ENCODE data around the gene SLC2A13. TPM values are rescaled to one million over a fixed set of nuclear protein-coding genes. Genes with fewer than 3 reads are reported as not detected.

The SLC2A13 gene
- total RNA-seq, 1 experiment from 2014 or later = 1.7 TPM

- no peak for TF ChIP-seq CTCF (IDR thresholded peaks at IDR 0.05; ENCODE audit: unreplicated experiment)
- CTCF ChIA-PET = no interaction called here
- no peaks in the 10 kb centered on the region for H3K9me3 Mint-ChIP-seq (ENCODE audit: unreplicated experiment)
- H3K4me3 Mint-ChIP-seq (ENCODE audit: unreplicated experiment) = no peak overlapping the region
- intact Hi-C loops (cut with micrococcal nuclease) = no loop called here
- BruUV-seq (replicated peaks) = no TSS peak
- peaks cover 10% of the 10 kb centered on the region for H3K4me1 Mint-ChIP-seq (ENCODE audit: insufficient read depth, unreplicated experiment)
- H3K27me3 Mint-ChIP-seq (ENCODE audit: insufficient read depth, unreplicated experiment) = no peaks in the 10 kb centered on the region
- no peaks in the 10 kb centered on the region for H3K36me3 Mint-ChIP-seq (ENCODE audit: insufficient read depth, unreplicated experiment)
- no peak for DNase-seq (ENCODE audit: unreplicated experiment)
- no peak overlapping the region for H3K27ac Mint-ChIP-seq (ENCODE audit: low read depth, unreplicated experiment)
- POLR2A ChIA-PET = no interaction called here
Measured at GRCh38 chr12:40016980-40017379, 88.9 kb downstream of the SLC2A13 start.

GRCh38 chr12:40015881-40016280, 90.0 kb downstream of the SLC2A13 start:
- Mint-ChIP-seq H3K27me3 (ENCODE audit: insufficient read depth, unreplicated experiment) (no peaks in the 10 kb centered on the region), H3K4me1 (ENCODE audit: insufficient read depth, unreplicated experiment) (peaks cover 18% of the 10 kb centered on the region), H3K27ac (ENCODE audit: low read depth, unreplicated experiment) (no peak overlapping the region), H3K4me3 (ENCODE audit: unreplicated experiment) (no peak overlapping the region), H3K36me3 (ENCODE audit: insufficient read depth, unreplicated experiment) (no peaks in the 10 kb centered on the region), H3K9me3 (ENCODE audit: unreplicated experiment) (no peaks in the 10 kb centered on the region)
- DNase-seq (ENCODE audit: unreplicated experiment) = no peak
- BruUV-seq (replicated peaks) = no TSS peak
- ChIA-PET CTCF (interaction anchor here (0.6 to 9.1 kb wide), 2 partner anchors 25 to 92 kb away, joined by 3 to 182 read pairs; partner anchors contain the start of gene SLC2A13), POLR2A (no interaction called here)
- no peak for TF ChIP-seq CTCF (IDR thresholded peaks at IDR 0.05; ENCODE audit: unreplicated experiment)
- intact Hi-C loops (cut with micrococcal nuclease) = no loop called here

GRCh38 chr12:40015345-40015744, 90.5 kb downstream of the SLC2A13 start:
- peak; percentile 57 for DNase-seq (ENCODE audit: unreplicated experiment)
- Mint-ChIP-seq H3K4me1 (ENCODE audit: insufficient read depth, unreplicated experiment) (peaks cover 18% of the 10 kb centered on the region), H3K4me3 (ENCODE audit: unreplicated experiment) (no peak overlapping the region), H3K9me3 (ENCODE audit: unreplicated experiment) (no peaks in the 10 kb centered on the region), H3K36me3 (ENCODE audit: insufficient read depth, unreplicated experiment) (no peaks in the 10 kb centered on the region), H3K27me3 (ENCODE audit: insufficient read depth, unreplicated experiment) (no peaks in the 10 kb centered on the region), H3K27ac (ENCODE audit: low read depth, unreplicated experiment) (no peak overlapping the region)
- ChIA-PET POLR2A (no interaction called here), CTCF (interaction anchor here (0.6 to 9.1 kb wide), 2 partner anchors 92 to 301 kb away, joined by 4 to 182 read pairs; partner anchors contain the start of gene SLC2A13)
- no TSS peak for BruUV-seq (replicated peaks)
- intact Hi-C loops (cut with micrococcal nuclease) = no loop called here
- no peak for TF ChIP-seq CTCF (IDR thresholded peaks at IDR 0.05; ENCODE audit: unreplicated experiment)

- intact Hi-C loops (cut with micrococcal nuclease) = no loop called here
- no TSS peak for BruUV-seq (replicated peaks)
- no peaks in the 10 kb centered on the region for H3K9me3 Mint-ChIP-seq (ENCODE audit: unreplicated experiment)
- H3K36me3 Mint-ChIP-seq (ENCODE audit: insufficient read depth, unreplicated experiment) = no peaks in the 10 kb centered on the region
- H3K27ac Mint-ChIP-seq (ENCODE audit: low read depth, unreplicated experiment) = no peak overlapping the region
- ChIA-PET CTCF (interaction anchor here (0.7 to 9.1 kb wide), 6 partner anchors 10 to 300 kb away, joined by 3 to 182 read pairs (median 6); partner anchors contain the start of gene SLC2A13), POLR2A (no interaction called here)
- DNase-seq (ENCODE audit: unreplicated experiment) = no peak
- no peak overlapping the region for H3K4me3 Mint-ChIP-seq (ENCODE audit: unreplicated experiment)
- peaks cover 18% of the 10 kb centered on the region for H3K4me1 Mint-ChIP-seq (ENCODE audit: insufficient read depth, unreplicated experiment)
- no peaks in the 10 kb centered on the region for H3K27me3 Mint-ChIP-seq (ENCODE audit: insufficient read depth, unreplicated experiment)
- no peak for TF ChIP-seq CTCF (IDR thresholded peaks at IDR 0.05; ENCODE audit: unreplicated experiment)
Measured at GRCh38 chr12:40013847-40014246, 92.0 kb downstream of the SLC2A13 start.

All from MCF 10A (cell line).